Hematopoietic multipotent progenitor cell treated with erythropoietin and hydrocortisone succinate and interleukin-3 and kit ligand, for 6 days (in vitro differentiated cells): Measurements from ENCODE around the gene HSPB9.
A peak's percentile ranks its signal among the peaks of the same experiment; 100 is the strongest.
"Not testable (repeated sequence)": the region's sequence is repeated elsewhere in the genome, so short reads cannot be mapped to it uniquely, and the experiment has no call there.

Experiments
- DNase-seq: peaks from one replicate; pipeline ENCODE4 v3.0.0-alpha.2; 2015

HSPB9 gene

DNA sequence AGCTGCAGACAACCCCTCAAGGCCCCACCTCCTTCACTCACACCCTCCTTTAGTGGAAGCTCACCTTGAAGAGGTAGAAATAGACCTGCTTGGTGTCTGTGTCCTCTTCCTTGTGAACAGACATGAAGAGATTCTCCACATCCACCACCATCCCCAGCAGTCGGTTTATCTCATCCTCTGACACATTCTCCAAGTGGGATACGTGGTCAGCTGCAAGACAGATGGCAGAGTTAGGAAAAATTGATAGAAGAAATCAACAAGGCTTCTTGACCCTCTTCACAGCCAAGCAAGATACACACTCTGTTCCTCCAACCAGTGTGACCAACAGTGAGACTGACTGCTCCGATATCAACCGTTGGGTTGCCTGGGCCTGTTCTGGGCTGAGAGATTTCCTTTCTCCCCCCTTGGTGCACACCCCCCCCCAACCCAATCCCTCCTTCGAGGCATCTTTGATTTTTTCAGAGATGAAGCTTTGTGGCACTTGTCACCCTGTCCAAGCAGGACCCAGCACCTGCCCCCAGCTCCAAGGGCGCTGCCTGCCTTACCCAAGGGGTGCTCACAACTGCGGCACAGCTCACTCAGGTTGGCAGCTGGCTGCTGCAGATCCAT is 2.3 kb upstream of the HSPB9 start:
- DNase-seq: peak; percentile 64

DNA sequence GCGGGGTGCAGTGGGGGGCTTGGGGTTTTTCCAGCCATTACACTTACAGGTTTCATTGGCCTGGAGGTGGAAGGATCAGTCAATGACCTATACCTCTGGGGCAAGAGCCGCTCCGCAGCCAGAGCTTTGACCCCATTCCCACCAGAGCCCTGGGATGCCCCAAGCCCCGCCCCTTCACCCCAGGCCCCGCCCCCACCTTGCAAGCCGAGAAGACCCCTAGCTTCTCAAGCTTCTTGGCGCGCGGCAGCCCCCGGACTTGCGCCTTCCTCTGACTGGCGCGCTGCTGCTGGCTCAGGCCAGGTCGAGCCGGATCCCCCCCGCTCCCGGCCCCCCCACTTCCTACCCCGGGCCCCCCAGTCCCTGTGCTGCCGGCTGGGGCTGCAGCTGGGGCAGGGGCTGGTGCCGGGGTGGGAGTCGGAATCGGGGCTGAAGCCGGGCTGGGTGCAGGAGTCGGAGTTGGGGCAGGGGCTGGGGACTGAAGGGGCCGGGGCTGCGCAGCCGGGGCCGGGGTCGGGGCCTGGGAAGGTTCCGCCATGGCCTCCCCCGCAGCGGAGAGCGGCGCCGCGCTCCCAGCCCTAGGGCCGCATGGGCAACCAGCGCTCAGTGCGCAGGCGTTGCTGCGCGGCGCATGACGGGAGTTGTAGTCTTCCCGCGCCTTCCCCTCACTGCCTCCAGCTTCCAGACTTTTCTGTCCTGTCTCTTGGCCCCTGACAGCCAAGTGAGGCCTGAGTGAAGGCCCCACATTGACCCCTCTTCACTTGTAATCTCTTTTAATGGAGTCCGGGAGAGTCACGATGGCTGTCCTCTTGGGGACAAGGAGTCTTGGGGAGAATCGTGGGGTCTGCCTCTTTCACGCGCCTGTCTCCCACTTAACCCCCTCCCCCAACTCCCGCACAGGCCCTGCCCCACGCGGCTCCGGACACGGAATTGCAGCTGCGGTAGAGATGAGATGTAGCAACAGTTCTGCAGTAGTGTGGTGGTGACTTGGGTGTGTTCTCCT is 1.5 kb upstream of the HSPB9 start, which contains the start of gene KAT2A:
KAT2A (minus strand) TSS at position 598 of the 1,000 bp plus-strand sequence; CDS start at position 535, 63 bp downstream.
- DNase-seq: peak; percentile 93

DNA sequence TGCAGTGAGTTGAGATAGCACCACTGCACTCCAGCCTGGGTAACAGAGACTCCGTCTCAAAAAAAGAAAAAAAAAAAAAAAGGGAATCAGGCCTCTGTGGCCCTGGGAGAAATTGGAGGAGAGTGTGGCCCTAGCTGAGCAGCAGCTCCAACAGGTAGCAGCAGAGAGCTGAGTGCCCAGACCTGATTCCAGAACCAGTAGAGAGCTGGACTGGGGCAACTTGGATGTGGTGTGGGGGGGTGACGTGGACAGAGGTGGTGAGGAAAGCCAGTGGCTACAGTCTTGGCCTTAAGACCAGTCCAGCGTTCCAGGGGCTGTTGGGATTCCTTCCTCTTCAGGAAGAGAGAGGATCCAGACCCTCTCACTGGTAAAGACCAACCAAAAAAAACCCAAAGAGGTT is 1.7 kb downstream of the HSPB9 start:
- no peak for DNase-seq

DNA sequence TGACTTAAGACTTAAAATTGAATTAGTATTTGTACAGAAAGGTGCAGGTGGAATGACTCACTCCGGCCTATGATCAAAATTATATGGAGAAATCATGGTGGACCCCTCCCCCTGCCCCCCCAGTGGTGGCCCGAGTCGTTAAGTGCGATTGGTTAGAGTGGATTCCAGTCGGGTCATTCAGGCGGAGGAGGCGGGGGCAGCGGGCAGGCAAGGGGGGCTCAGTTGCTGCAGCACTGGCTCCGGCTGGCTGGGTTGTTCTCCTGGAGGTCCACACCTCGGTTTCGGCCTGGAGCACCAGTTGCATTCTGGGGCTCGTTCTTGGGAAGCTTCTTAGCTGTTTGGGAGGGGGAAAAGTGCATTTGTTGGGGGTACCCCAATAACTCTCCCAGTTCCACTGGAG is 3.0 kb downstream of the HSPB9 start:
- no peak for DNase-seq

DNA sequence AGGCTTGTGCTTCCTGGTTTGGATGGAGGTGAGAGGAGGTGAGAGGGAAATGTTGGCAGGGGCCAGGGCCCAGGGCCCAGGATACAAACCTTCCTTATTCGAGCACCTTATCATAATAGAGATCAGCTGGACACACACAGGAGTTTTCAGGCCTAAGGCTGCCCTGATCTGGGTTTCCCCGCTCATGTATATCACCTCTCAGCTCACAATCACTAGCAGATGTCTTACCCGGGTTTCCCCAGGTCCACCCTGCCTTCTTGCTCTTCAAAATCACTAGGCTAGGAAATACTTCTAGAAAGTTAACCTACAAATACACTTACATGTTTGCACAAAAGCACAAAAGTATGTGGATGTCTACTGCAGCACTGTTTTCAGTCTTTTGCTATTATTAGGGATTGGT is 4.2 kb downstream of the HSPB9 start:
- DNase-seq: no peak

DNA sequence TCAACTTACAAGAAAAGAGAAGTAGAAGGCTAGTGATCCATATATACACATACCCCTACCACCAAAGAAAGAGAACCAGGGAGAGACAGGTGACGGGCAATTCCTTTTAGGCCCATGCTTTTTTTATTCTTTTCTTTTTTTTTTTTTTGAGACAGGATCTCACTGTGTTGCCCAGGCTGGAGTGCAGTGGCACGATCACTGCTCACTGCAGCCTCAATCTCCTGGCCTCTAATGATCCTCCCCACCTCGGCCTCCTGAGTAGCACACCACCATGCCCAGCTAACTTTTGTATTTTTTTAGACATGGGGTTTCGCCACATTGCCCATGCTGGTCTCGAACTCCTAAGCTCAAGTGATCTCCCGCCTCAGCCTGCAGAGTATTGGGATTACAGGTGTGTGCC is 4.8 kb downstream of the HSPB9 start:
- DNase-seq: no peak

DNA sequence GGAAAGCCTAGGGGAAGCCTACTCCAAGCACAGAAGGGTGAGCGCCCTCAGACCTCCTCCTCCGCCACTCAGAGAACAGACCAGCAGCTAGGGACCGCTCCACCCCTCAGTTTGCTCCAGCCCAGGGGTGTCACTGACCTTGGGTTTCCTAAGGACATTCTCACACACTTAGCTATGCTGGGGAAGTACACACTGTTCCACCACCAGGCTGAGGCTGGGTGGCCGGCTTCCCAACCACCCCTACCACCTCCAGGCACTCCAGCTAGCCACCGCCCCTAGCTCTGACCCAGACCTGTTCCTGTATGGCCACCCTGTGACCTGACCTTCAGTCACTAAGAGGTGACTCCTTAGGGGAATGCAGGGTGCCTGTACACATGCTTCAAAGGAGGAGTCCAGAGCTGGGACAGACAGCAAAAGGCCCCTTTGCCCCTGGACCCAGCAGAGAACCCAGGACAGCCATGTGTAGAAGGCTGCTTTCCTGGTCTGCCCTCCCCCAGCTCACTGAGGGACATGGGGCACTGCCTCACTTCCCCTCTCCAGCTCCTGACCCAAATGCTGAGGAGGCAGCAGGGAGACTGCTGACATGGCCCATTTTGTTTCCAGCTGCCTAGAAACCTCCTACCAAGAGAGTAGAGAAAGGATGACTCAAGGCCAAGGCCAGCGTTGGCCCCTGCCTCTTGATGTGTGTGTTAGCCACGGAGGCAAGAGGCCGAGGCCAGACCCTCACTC is 6.7 kb downstream of the HSPB9 start:
- no peak for DNase-seq

DNA sequence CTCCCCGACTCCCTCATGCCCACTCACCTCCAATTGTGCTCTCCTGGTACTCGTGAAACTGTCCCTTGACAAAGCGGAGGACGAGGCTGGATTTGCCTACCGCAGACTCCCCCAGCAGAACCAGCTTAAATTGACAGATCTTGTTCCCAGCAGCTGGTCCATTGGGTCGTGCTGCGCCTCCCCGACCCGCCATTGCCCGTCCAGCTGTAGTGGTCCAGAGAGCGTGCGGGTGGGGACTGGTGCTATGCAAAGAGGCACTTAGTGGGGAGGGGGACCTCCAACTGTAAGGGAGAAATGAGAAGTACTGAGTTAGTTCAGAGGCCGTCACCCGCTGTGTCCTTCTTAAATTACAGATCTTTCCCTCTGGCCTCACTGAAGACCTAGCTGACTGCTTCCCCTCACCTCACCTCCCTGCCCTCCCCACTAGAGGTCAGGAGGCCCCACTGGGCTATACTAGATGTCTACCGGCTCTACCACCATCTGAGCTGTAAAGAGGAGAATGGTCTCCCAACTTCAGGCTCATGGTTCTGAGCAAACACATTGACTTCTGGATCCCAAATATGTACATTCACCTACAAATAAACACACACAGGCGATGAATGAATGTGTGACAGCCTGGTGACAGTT is 7.8 kb downstream of the HSPB9 start:
- DNase-seq: no peak

DNA sequence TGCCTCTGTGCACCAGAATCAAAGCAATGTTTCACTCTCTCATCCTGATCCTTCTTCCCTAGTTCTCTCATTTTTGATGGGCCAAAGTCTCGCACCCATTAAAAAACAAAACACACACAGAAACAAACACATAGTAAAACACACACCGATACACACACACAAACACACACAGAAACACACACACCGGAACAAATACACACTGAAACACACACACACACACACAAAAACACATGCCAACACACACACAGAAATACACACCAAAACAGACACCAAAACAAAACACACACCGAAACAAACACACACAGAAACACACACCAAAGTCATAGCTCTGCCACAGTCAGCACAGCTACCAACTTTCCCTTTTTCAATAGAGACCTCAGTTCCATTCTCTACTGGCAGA is 8.6 kb downstream of the HSPB9 start:
- no peak for DNase-seq

DNA sequence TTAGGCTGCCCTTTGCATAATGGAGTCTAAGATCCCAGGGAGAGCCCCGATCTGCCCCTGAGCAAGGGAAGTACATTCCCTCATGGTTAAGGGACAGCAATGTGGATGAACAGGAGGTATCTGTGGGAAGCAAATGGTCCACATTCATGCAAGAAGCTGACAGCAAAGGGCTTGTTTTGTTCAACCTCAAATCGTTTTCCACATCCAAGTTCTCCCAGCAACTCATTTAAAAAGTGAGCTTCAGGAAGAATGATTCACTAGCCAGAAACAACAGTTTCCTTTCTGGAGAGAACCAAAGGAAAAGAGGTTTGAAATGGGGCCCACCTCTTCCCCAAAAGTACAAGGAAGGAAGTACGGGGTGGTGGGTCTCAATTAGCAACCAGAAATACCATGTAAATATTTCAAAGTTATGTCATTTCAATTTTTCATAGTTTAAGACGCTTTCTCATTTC is 9.4 kb downstream of the HSPB9 start:
- DNase-seq: no peak

DNA sequence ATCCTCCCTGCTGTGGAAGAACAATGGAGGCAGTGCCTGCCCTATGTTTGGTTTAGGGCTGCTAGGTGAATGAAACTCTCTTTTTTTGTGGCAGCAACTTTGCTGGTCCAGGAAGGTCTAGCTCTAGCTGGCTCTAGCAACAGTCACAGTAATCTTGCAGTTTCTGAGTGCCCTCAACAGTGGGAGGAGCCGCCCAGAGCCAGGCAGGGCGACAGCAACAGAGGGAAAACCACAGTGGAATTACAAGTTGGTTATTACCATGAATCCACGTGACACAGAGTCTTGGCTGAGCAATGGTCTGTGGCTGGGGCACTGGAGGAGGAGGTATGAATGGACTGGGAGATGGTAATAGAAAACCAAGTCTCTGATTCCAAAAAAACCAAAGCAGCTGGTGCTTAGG is 10.3 kb downstream of the HSPB9 start:
- peak; percentile 84 for DNase-seq

DNA sequence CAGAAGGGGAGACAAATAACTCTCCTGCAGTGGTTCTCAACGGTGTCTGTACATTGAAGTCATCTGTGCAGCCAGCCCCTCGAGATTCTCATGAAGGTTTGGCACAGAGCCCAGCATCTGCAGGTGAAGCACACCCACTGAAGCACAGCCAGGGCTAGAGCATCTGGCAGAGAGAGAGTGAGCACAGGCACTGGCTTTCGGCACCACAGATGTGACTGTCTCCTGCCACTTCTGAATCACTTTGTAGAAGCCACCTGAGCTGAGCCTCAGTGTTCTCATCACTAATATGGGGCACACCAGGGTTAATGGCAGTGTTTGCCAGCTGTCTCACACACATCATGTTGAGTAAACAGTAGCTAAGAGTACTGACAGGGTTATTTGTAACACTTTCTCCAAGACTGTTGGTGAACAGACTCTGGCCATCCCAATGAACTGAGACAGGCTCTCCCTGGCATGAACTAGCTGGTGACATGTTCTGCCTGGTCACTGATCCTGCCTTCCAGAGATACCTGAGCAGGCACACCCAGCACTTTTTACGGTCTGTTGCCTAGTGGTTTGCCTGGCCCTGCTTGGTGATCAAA is 10.9 kb downstream of the HSPB9 start:
- peak; percentile 55 for DNase-seq

DNA sequence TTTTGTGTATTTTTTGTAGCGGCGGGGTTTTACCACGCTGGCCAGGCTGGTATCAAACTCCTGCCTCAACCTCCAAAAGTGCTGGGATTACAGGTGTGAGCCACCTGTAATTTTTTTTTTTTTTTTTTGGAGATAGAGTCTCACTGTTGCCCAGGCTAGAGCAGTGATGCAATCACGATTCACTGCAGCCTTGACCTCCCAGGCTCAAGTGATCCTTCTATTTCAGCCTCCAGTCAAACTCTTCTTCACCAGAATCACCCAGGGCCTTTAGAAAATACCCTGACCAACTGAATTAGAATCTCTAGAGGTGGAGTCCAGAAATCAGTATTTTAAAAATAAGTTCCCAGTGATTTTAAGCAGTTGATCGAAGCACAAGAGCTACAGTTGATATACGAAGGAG is 12.5 kb downstream of the HSPB9 start:
- no peak for DNase-seq

DNA sequence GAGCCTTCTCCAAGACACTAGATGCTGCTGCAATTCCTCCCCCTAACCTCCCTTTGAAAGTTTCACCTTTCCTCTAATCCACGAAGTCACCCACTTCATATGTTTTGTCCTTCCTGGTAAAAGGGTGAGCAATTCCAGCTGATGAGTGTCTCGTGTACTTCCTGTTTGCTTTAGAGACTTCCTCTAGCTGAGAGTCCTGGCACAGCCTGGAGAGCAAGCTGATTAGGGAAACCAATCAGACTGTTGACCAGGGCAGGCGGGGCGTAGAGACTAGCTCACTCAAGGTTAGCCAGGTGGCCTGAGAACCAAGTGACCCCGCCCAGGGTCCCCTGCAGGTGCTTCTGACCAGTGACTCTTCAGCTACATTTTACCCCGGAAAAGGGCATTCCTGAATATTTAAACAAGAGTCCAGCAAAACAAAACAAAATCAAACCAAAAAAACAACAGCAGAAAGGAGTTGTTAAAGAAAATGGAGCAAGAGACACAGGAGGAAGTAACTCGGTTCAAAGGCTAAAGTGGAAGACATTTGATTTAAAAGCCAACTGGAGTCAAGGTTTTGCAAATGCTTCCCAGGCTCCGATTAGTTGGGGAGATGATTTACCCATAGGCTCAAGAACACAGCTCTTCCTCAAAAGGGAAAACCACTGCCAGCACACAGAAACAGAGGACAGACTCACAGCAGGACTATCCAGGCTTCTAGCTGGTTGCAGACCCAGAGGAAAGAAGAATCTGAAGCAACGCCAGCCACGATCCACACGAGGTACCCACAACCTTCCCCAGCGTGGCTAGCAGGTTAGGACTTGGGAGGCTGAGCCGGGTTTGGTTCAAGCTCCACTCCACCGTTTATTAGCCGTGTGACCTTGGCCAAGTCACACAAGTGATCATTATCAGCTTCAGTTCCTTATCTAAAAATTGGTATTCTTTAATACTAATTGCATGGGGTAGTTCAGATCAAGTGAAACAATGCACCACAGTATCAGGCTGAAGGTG is 13.4 kb downstream of the HSPB9 start:
- peak; percentile 54 for DNase-seq

DNA sequence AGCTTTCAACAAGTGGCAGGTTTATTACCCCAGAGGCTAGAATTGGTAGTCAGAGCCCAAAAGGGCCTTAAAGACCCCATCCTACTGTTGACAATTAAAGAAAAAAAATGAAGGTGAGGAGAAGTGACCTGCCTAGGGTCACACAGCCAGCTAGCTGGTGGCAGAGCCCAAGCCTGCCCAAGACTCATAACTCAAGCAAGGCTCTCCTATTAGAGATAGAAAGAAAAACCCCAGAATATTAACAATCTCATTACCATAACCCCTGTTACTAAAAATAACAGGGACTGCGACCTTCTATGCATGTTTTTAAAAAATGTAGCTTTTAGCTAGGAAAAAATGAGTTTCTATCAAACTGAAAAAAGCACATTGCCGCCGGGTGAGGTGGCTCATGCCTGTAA is 14.0 kb downstream of the HSPB9 start:
- DNase-seq: no peak

DNA sequence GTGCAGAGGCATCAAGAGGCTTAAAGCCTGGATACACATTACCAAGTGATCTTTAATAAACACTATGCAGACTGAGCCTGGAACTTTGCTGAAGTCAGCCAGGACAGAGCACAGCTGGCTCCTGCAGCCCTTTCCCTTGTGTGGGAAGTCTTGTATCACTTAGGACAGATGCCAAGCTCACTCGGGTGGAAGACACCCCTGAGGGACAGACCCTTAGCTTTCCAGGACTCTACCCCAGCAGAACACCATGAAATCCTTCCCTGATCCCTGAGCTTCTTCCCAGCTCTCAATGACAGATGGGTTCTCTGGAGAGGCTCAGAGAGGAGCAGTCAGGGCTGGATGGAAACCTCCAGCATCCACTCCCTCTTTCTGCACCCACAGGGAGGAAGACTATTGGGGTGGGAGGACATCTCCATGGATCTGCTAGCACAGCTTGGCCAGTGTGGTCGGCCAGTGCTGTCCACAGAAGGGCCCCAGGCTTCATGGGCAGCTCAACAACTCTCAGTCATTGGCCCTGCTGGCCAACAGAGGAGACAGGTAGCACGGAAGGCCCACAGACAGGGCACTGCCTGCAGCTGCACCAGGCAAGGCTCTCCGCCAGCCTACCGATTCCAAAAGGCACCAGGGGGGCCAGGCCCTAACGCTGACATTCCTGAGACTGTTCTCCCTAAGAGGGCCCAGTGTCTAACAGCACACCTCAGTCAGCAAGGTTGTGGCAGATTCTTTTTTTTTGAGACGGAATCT is 16.3 kb downstream of the HSPB9 start:
- DNase-seq: no peak

DNA sequence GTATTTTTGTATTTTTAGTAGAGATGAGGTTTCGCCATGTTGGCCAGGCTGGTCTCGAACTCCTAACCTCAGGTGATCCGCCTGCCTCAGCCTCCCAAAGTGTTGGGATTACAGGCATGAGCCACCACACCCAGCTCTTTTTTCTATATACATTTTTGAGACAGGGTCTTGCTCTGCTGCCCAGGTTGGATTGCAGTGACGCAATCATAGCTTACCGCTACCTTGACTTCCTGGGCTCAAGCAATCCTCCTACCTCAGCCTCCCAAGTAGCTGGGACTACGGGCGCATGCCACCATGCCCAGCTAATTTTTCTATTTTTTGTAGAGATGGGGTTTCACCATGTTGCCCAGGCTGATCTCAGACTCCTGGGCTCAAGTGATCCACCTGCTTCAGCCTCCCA is 18.1 kb downstream of the HSPB9 start:
- not testable (repeated sequence) for DNase-seq

DNA sequence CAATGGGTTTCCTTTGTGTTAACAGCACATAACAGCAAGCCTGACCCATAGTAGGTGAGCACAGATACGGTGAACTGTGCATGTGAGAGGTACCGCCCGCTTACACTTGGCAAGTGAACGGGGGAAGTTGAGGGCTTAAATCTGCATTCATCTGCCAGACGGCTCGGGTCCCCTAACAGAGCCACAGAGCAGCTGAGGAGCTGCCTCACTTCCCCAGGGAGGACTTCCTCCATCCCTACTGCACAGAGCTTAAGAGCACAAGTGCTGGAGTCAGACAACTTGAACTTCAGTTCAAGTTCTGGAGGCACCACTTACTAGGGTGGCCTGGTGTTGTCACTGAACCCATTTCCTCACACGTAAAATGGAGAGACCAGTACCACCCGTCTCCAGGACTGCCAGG is 18.8 kb downstream of the HSPB9 start:
- DNase-seq: no peak

DNA sequence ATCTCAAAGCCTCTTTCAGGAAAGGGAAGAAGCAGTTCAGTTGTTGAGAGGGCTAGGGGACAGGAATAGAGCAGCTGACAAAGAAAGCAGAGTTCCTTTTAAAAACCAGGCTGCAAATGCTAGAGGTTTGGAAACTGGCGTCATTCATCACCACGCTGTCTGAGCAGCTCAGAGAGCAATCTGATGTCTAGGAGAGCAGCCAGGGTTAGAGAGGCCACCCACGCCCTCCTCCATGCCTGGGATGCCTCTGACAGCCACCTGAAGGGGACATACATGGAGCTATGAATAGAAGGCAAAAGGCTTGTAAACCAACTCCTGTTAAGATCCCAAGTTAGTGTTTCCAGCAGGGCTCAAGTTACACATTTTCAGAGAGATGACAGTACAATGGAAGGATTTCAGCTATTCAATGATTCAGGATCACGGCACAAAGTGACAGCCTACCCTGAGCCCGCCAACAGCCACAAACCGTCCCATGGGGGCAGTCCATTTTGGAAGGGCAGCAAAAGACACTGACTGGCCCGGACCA is 19.8 kb downstream of the HSPB9 start:
- DNase-seq: no peak

DNA sequence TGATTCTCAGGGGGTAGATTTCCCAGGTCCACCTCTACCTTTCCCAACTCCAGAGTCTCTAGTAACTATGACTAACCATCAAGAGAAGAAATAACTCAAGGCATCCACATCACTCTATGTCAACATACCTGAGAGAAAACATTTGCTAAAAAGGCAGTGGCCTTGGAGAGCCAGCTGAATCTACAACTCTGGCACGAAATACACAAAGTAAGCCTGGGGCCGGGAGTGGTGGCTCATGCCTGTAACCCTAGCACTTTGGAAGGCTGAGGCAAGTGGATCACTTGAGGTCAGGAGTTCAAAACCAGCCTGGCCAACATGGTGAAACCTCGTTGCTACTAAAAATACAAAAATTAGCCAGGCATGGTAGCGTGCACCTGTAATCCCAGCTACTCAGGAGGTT is 20.5 kb downstream of the HSPB9 start:
- DNase-seq: not testable (repeated sequence)
